Transverse colon (tissue), 4 donors: Measurements from ENCODE around the gene CES3. TPM values are rescaled to one million over a fixed set of nuclear protein-coding genes. Genes with fewer than 3 reads are reported as not detected.

Source experiments
- DNase-seq: peaks from one replicate; pipeline ENCODE4 v3.0.0-alpha.2; 2019
- H3K27ac ChIP-seq, 4 donors: fragments of 200-600 bp; sonication (generic); 2 replicates each; pipeline ENCODE4 v1.5.1; 2016 to 2018; ENCODE audit warnings: inconsistent platforms in 4 of 4
- H3K27me3 ChIP-seq: fragments of 200-600 bp; sonication (generic); 2 replicates; pipeline ENCODE4 v1.5.1; 2017; ENCODE audit warnings: inconsistent platforms
- H3K36me3 ChIP-seq, 4 donors: fragments of 200-600 bp; sonication (generic); 2 replicates each; pipeline ENCODE4 v1.5.1; 2017 to 2019; ENCODE audit warnings: inconsistent platforms in 4 of 4
- H3K4me1 ChIP-seq, 4 donors: fragments of 200-600 bp; sonication (generic); 2 replicates each; pipeline ENCODE4 v1.5.1; 2017 to 2020; ENCODE audit warnings: inconsistent platforms in 4 of 4
- H3K4me3 ChIP-seq, 4 donors: fragments of 200-600 bp; sonication (generic); 1 replicate in 1 of 4; 2 replicates in 3 of 4; pipeline versions ENCODE4 v1.5.1 to v1.6.1; 2017 to 2019; ENCODE audit warnings: inconsistent platforms in 4 of 4
- H3K9me3 ChIP-seq, 2 donors: fragments of 200-600 bp; sonication (generic); 2 replicates each; pipeline ENCODE4 v1.5.1; 2017 to 2019; ENCODE audit warnings: inconsistent platforms in 2 of 2
- CTCF ChIP-seq, 5 experiments: fragments of 200-600 bp in 3 of 5; fragments of 450-650 bp in 2 of 5; sonication (generic) in 3 of 5; IDR thresholded peaks; 1 replicate in 2 of 5; 2 replicates in 3 of 5; pipeline ENCODE4 v1.5.1; 2016 to 2017; ENCODE audit warnings: antibody characterized with exemption in 5 of 5, inconsistent platforms in 3 of 5, mild to moderate bottlenecking in 2 of 5, moderate library complexity in 1 of 5
- EP300 ChIP-seq: sonication (generic); formaldehyde crosslinking; IDR thresholded peaks from one replicate; pipeline ENCODE4 v1.6.1; 2017; ENCODE audit warnings: antibody characterized with exemption, low read depth
- POLR2A ChIP-seq: fragments of 450-650 bp; IDR thresholded peaks from one replicate; pipeline ENCODE4 v1.6.1; 2016; ENCODE audit warnings: antibody characterized with exemption, mild to moderate bottlenecking, moderate library complexity
- POLR2AphosphoS5 ChIP-seq, 3 donors: sonication (generic); formaldehyde crosslinking; IDR thresholded peaks; one replicate each; pipeline ENCODE4 v1.6.1; 2016; ENCODE audit warnings: antibody characterized with exemption in 3 of 3
- WGBS, 2 donors: methylation state at CpG; one replicate each; pipeline ENCODE4 v1.1.5; 2018; ENCODE audit warnings: low coverage in 1 of 2; 5-methylcytosine and 5-hydroxymethylcytosine counted together
- in situ Hi-C, 4 donors: fragments of 200-750 bp; cut with MboI; loops; one replicate each; pipeline versions ENCODE4 v1.15.0 to v1.15.1; 2017; ENCODE audit warnings: low sequenced_read_pairs in 3 of 4, low pct_ligation_motif_present in 1 of 4, low pct_unique_long_range_greater_than_20kb in 1 of 4
- intact Hi-C: fragments of 100-400 bp; cut with DNase I; formaldehyde crosslinking; loops from one replicate; pipeline ENCODE4 v1.15.1; 2023; ENCODE audit warnings: low total_unique reads
- total RNA-seq, 4 donors: library from RNA; depleted of rRNA; stranded (reverse); fragments of >200 nt; gene quantifications; one replicate each; pipeline ENCODE4 v1.1.0, GENCODE V29; 2016

The CES3 gene
- total RNA-seq, 4 donors from 2014 or later: 247 to 616 (median 291) TPM

GRCh38 chr16:66939366-66939765, 21.7 kb upstream of the CES3 start:
- TF ChIP-seq POLR2A: no peak
- no peak for TF ChIP-seq CTCF (IDR thresholded peaks at IDR 0.05)
- TF ChIP-seq EP300: no peak
- no peak for TF ChIP-seq POLR2AphosphoS5 (IDR thresholded peaks at IDR 0.05)
- Histone ChIP-seq H3K36me3 (peaks cover 0 to 33% (median 13%) of the 10 kb centered on the region in 4 donors), H3K27ac (no peak overlapping the region), H3K27me3 (no peaks in the 10 kb centered on the region), H3K9me3 (no peaks in the 10 kb centered on the region), H3K4me3 (no peak overlapping the region), H3K4me1 (peaks cover 8 to 37% (median 28%) of the 10 kb centered on the region in 4 donors)
- no peak for DNase-seq
- in situ Hi-C loops: no loop called here
- intact Hi-C loops: no loop called here

GRCh38 chr16:66940236-66940635, 20.8 kb upstream of the CES3 start:
- no peak for DNase-seq
- no peak overlapping the region for H3K4me3 ChIP-seq
- no peaks in the 10 kb centered on the region for H3K27me3 ChIP-seq
- in situ Hi-C loops (no loop called here), intact Hi-C loops (loop anchor here (5.0 kb wide), 1 partner anchor 1287 kb away; no protein-coding TSS in a partner anchor)
- H3K27ac ChIP-seq: no peak overlapping the region
- TF ChIP-seq CTCF (IDR thresholded peaks at IDR 0.05) (no peak), POLR2AphosphoS5 (IDR thresholded peaks at IDR 0.05) (no peak), EP300 (no peak), POLR2A (no peak)
- WGBS, 2 donors: 94 to 100% methylated on average over 1 to 16 of the region's 16 CpGs
- H3K36me3 ChIP-seq: peaks cover 0 to 33% (median 13%) of the 10 kb centered on the region in 4 donors
- H3K9me3 ChIP-seq: no peaks in the 10 kb centered on the region
- H3K4me1 ChIP-seq: peaks cover 8 to 35% (median 26%) of the 10 kb centered on the region in 4 donors

GRCh38 chr16:66942981-66943380, 18.1 kb upstream of the CES3 start:
- DNase-seq: no peak
- H3K36me3 ChIP-seq: peaks cover 0 to 33% (median 13%) of the 10 kb centered on the region in 4 donors
- H3K27me3 ChIP-seq: no peaks in the 10 kb centered on the region
- no peak overlapping the region for H3K27ac ChIP-seq
- WGBS, 2 donors: 95% methylated on average over 5 of the region's 5 CpGs; no CpG with 5 or more reads in 1 of the 2 donors
- in situ Hi-C loops: no loop called here
- intact Hi-C loops: loop anchor here (5.0 kb wide), 1 partner anchor 1284 kb away; no protein-coding TSS in a partner anchor
- H3K4me1 ChIP-seq: peaks cover 6 to 12% (median 8%) of the 10 kb centered on the region in 4 donors
- H3K9me3 ChIP-seq: no peaks in the 10 kb centered on the region
- TF ChIP-seq CTCF (IDR thresholded peaks at IDR 0.05): no peak
- TF ChIP-seq POLR2AphosphoS5 (IDR thresholded peaks at IDR 0.05): no peak
- no peak for TF ChIP-seq POLR2A
- no peak for TF ChIP-seq EP300
- H3K4me3 ChIP-seq: no peak overlapping the region

- H3K27ac ChIP-seq: no peak overlapping the region
- no peak for TF ChIP-seq POLR2A
- TF ChIP-seq POLR2AphosphoS5 (IDR thresholded peaks at IDR 0.05): no peak
- TF ChIP-seq CTCF (IDR thresholded peaks at IDR 0.05): no peak
- TF ChIP-seq EP300: no peak
- H3K9me3 ChIP-seq: no peaks in the 10 kb centered on the region
- no peak overlapping the region for H3K4me3 ChIP-seq
- WGBS, 2 donors: 89% methylated on average over 15 of the region's 15 CpGs; no CpG with 5 or more reads in 1 of the 2 donors
- H3K4me1 ChIP-seq: peaks cover 10 to 12% (median 12%) of the 10 kb centered on the region in 4 donors
- no peak for DNase-seq
- intact Hi-C loops (loop anchor here (5.0 kb wide), 1 partner anchor 1284 kb away; no protein-coding TSS in a partner anchor), in situ Hi-C loops (no loop called here)
- peaks cover 0 to 33% (median 13%) of the 10 kb centered on the region in 4 donors for H3K36me3 ChIP-seq
- H3K27me3 ChIP-seq: no peaks in the 10 kb centered on the region
These were observed 17.5 kb upstream of the CES3 start for GRCh38 chr16:66943426-66944053.
